Activated B cell treated with CpG ODN at 0.5 μM for 24 hours (primary cell): ENCODE results near the gene TMEM185B. TPM values are rescaled to one million over a fixed set of nuclear protein-coding genes. Genes with fewer than 3 reads are reported as not detected.

Experiments
- ATAC-seq: fragments of 200-7000 bp; cut with Tn5 transposase; one replicate; pipeline ENCODE4 v1.10.0; 2021; ENCODE audit warnings: low read depth, mild to moderate bottlenecking, moderate library complexity
- CTCF ChIA-PET: fragments of 350-600 bp; sonication (Branson Sonifier 250); formaldehyde crosslinking; loops from one replicate; lab custom pipeline; 2021; ENCODE audit warnings: antibody characterized with exemption; lab: Charles Lee
- POLR2A ChIA-PET: fragments of 350-600 bp; sonication (Branson Sonifier 250); formaldehyde crosslinking; loops from one replicate; lab custom pipeline; 2021; ENCODE audit warnings: antibody characterized with exemption; lab: Charles Lee
- DNase-seq: peaks from one replicate; pipeline ENCODE4 v3.0.0; 2022
- H3K27ac Mint-ChIP-seq: one replicate; pipeline ENCODE4 v1.8.0; 2020; ENCODE audit warnings: mixed read lengths
- H3K27me3 Mint-ChIP-seq: one replicate; pipeline ENCODE4 v1.8.0; 2021; ENCODE audit warnings: mixed read lengths
- H3K36me3 Mint-ChIP-seq: one replicate; pipeline ENCODE4 v1.8.0; 2021; ENCODE audit warnings: low read depth, mixed read lengths
- H3K4me1 Mint-ChIP-seq: one replicate; pipeline ENCODE4 v1.8.0; 2021; ENCODE audit warnings: mixed read lengths
- H3K4me3 Mint-ChIP-seq: one replicate; pipeline ENCODE4 v1.8.0; 2020; ENCODE audit warnings: mild to moderate bottlenecking, mixed read lengths
- H3K9me3 Mint-ChIP-seq: one replicate; pipeline ENCODE4 v1.8.0; 2020; ENCODE audit warnings: mixed read lengths
- CTCF ChIP-seq: fragments of 200-600 bp; IDR thresholded peaks from one replicate; pipeline ENCODE4 v1.8.0; 2022; ENCODE audit warnings: antibody characterized with exemption, mild to moderate bottlenecking
- intact Hi-C: fragments of 100-400 bp; cut with micrococcal nuclease; formaldehyde crosslinking; loops from one replicate; pipeline ENCODE4 v1.15.1; 2024
- total RNA-seq: library from RNA; stranded (reverse); gene quantifications from 2 replicates; pipeline ENCODE4 v1.2.3, GENCODE V29; 2022

Gene TMEM185B
- total RNA-seq, 1 donor from 2014 or later: 26.8 TPM

GRCh38 chr2:120255986-120256650 is 32.9 kb upstream of the TMEM185B start:
- CTCF ChIA-PET: interaction anchor here (0.8 kb wide), 1 partner anchor 79 kb away, joined by 4 read pairs; no protein-coding TSS in a partner anchor
- Mint-ChIP-seq H3K27me3 (no peaks in the 10 kb centered on the region), H3K36me3 (peaks cover 33% of the 10 kb centered on the region), H3K4me1 (peaks cover 68% of the 10 kb centered on the region), H3K9me3 (no peaks in the 10 kb centered on the region), H3K4me3 (no peak overlapping the region), H3K27ac (peak overlapping the region; percentile 33)
- DNase-seq (no peak), ATAC-seq (no peak)
- intact Hi-C loops: no loop called here
- POLR2A ChIA-PET: interaction anchor here (1.2 kb wide), 1 partner anchor 79 kb away, joined by 5 read pairs; no protein-coding TSS in a partner anchor
- no peak for TF ChIP-seq CTCF

GRCh38 chr2:120255071-120255470 is 31.9 kb upstream of the TMEM185B start:
- Mint-ChIP-seq H3K4me3 (peak overlapping the region; percentile 29), H3K4me1 (peaks cover 68% of the 10 kb centered on the region), H3K36me3 (peaks cover 26% of the 10 kb centered on the region), H3K27ac (no peak overlapping the region), H3K27me3 (no peaks in the 10 kb centered on the region), H3K9me3 (no peaks in the 10 kb centered on the region)
- ChIA-PET CTCF (interaction anchor here (0.8 kb wide), 1 partner anchor 78 kb away, joined by 4 read pairs; no protein-coding TSS in a partner anchor), POLR2A (interaction anchor here (1.2 kb wide), 1 partner anchor 78 kb away, joined by 5 read pairs; no protein-coding TSS in a partner anchor)
- intact Hi-C loops: no loop called here
- DNase-seq (no peak), ATAC-seq (no peak)
- TF ChIP-seq CTCF: no peak

GRCh38 chr2:120254178-120254577 is 31.0 kb upstream of the TMEM185B start:
- TF ChIP-seq CTCF: no peak
- no peak for ATAC-seq
- intact Hi-C loops: no loop called here
- Mint-ChIP-seq H3K4me1 (peaks cover 66% of the 10 kb centered on the region), H3K36me3 (peaks cover 24% of the 10 kb centered on the region), H3K9me3 (no peaks in the 10 kb centered on the region), H3K4me3 (peak overlapping the region; percentile 96), H3K27ac (peak overlapping the region; percentile 89), H3K27me3 (no peaks in the 10 kb centered on the region)
- ChIA-PET CTCF (no interaction called here), POLR2A (interaction anchor here (0.6 to 3.6 kb wide), 3 partner anchors 22 to 77 kb away, joined by 3 to 37 read pairs (median 3); partner anchors contain the start of gene TMEM185B)
- DNase-seq: no peak

GRCh38 chr2:120253021-120253882 is 30.1 kb upstream of the TMEM185B start:
- H3K4me3 Mint-ChIP-seq: peak overlapping the region; percentile 96
- H3K36me3 Mint-ChIP-seq: peaks cover 19% of the 10 kb centered on the region
- peaks cover 65% of the 10 kb centered on the region for H3K4me1 Mint-ChIP-seq
- DNase-seq: no peak
- intact Hi-C loops: loop anchor here (1.0 to 2.0 kb wide), 2 partner anchors 14 to 494 kb away; partner anchors contain the start of gene PTPN4
- CTCF ChIA-PET: interaction anchor here (0.8 to 2.5 kb wide), 3 partner anchors 30 to 76 kb away, joined by 4 to 14 read pairs (median 5); partner anchors contain the start of gene TMEM185B
- H3K9me3 Mint-ChIP-seq: no peaks in the 10 kb centered on the region
- ATAC-seq: peak; percentile 38
- H3K27me3 Mint-ChIP-seq: peaks cover 3% of the 10 kb centered on the region
- H3K27ac Mint-ChIP-seq: peak overlapping the region; percentile 89
- POLR2A ChIA-PET: interaction anchor here (0.6 to 3.6 kb wide), 13 partner anchors 8 to 886 kb away, joined by 3 to 37 read pairs (median 6); partner anchors contain the start of genes C2orf76, DBI, PTPN4 and TMEM177
- TF ChIP-seq CTCF: no peak
